Measurements from ENCODE around the gene TRPC4AP.

Gene TRPC4AP

DNA sequence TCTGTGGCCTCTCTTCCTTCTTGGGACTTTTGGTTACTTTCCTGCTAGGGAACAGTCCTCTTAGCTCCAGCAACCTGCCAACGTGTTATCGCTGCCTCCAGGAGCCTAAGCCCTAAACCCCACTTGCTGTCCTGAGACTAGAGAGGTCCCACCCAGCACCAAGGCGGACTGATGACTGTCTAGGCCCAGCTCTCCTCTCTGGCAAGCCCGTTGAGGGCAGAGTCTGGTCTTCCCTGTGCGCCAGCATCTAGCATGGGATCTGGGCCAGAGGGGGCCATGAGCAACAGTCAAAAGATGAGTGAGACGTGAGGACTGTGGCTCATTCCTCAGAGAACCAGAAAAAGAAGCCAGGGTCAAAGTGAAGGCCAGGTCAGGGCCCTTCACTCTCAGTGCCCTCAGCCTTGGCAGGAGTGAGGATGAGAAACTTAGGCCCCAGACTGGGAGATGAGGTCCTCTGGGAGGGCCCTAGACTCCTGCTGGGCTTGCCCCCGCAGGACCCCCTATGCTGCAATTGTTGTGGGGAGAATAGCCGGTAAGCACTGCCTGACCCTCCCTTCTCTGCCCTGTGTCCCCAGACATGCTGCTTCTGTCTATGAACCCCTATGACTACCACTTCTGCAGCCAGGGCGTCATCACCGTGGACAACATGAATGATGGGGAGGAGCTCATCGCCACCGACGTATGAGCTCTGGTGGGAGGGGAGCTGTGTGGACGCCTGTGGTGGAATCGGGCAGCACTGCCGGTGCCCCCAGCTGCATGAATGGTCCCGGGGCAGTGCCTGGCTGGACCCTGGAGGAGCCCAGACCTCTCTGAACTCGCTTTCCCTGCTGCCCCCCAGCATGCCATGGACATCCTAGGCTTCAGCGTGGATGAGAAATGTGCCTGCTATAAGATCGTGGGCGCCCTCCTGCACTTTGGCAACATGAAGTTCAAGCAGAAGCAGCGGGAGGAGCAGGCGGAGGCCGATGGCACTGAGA is 106.0 kb downstream of the TRPC4AP start:
- DNase-seq (ENCODE audit: low read depth), result no peak

GRCh38 chr20:34985461-34986310 is 106.9 kb downstream of the TRPC4AP start:
- DNase-seq (ENCODE audit: low read depth), result no peak

GRCh38 chr20:34984756-34985261 is 107.8 kb downstream of the TRPC4AP start:
- DNase-seq (ENCODE audit: low read depth), result no peak

DNA sequence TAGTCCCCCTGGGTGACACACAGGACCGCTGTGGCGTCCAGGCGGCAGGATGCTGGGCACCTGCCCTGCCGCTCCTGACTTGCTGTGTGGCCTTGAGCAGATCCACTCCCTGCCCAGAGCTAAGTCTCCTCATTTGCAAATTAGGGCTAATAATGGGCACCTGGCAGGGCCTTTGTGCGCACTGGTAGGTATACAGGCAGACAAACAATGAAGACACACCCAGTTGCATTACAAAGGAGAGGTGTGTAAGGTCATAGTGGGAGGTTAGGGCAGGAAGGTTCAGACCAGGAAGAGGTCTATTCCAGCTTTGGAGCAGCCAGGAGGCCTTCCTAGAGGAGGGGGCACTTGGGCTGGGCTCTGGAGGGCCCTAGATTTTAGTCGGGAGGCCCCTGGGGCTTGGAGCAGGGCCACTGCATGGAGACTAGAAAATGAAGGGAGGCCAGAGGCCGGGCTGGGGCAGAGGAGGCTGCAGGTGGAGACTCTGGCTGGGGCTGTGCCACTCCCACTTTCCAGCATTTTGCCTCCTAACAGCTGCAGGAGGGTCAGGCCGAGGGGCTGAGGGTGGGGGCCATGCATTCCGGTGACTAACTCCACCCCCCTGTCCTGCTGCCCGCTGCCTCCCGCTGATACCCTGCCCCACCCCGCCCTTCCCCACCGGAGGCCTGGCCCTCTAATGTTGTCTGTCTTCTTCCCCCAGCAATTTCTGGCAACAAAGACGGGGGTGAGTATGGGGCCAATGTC is 108.4 kb downstream of the TRPC4AP start:
- DNase-seq (ENCODE audit: low read depth), result no peak

- DNase-seq (ENCODE audit: low read depth), result no peak
These were observed 109.4 kb downstream of the TRPC4AP start for GRCh38 chr20:34983089-34983820.

DNA sequence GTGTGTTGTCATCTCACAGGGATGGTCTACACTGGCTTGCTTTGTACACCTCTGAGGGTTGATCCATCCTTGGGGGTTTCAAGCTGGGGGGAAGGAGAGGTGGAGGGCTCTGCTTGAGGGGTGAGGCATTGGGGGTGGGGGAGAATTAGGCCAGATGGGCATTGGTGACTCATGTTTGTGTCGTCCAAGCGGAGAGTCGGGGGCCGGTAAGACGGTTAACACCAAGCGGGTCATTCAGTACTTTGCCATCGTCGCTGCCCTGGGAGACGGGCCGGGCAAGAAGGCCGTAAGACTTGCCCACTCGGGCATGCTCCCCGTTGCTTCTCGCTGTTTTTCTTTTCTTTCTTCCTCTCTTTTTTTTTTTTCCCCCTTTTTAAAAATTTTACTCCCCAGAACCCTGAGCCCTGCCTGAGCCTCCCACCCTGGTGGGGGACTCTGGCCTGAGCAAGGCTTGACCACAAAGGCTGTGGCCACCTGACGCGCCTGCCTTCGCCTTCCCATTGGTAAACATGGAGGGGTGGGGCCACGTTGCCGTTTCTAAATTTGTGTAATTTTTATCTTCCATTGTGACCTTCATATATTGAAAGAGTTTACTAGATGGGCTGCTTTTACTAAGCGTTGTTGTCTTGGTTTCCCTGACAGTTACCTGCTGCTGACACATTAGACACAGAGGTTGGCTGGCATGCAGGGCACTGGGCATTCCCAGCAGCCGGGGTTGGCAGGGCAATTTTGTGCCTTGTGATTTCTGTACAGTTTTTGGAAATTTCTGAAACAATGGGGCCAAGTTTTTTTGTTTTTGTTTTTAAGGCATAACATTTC is 110.1 kb downstream of the TRPC4AP start:
- DNase-seq (ENCODE audit: low read depth), result no peak

- DNase-seq (ENCODE audit: low read depth), result no peak
These were observed 111.9 kb downstream of the TRPC4AP start for GRCh38 chr20:34980543-34981233.

DNA sequence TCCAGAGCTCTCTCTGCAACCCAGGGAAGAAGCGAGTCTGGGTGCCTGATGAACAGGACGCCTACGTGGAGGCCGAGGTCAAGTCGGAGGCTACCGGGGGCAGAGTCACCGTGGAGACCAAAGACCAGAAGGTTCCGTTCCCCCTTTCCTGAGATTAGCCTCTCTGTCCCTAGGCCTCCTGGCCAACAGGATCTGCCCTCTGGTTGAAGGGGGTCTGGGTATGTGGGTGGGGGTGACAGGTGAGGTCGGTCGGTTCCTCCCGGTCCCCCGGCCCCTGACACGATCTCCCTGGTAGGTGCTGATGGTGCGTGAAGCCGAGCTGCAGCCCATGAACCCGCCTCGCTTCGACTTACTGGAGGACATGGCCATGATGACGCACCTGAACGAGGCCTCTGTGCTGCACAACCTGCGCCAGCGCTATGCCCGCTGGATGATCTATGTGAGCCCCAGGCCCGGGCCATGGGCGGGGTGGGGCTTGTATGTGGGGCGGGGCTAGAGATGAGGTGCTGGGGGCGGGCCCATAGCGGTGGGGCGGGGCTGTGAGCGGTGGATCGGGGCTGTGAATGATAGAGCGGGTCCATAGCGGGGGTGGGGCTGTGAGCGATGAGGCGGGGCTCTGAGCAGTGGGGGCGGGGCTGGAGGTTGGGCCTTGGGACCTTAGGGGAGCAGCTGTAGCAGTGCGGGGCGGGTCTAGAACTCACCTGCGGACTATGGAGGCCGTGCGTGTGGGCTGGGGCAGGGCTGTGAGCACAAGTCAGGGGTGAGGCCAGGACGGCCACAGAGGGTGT is 113.0 kb downstream of the TRPC4AP start:
- DNase-seq (ENCODE audit: low read depth), result no peak

DNA sequence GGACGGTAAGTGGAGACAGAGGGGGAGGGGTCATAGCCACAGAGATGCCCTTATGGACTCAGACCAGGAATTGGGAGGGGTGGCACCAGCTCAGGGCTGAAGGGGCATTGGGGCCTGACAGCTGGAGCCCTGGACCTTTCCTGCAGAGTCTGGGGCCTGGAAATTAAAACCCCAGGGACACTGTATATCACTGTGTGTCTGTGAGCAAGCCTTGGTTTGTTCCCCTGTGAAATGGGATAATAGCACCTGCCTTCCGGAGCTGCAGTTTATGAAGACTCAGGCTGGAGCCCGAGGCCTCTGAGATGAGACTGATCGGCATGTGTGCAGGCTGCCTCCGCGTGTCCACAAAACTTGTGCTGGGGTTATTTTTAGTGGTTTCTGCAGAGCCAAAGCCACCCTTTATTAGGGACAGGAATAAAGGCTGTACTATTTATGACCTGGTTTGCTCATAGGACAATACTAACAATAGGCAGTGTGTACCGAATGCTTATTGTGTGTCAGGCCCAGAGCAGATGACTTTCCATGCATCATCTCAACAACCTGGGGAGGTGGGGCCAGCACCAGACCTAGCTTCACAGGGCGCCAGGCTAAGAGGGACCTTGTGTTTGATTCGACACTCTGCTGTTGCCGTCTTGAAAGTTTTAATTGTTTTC is 114.4 kb downstream of the TRPC4AP start:
- no peak for DNase-seq (ENCODE audit: low read depth)

DNA sequence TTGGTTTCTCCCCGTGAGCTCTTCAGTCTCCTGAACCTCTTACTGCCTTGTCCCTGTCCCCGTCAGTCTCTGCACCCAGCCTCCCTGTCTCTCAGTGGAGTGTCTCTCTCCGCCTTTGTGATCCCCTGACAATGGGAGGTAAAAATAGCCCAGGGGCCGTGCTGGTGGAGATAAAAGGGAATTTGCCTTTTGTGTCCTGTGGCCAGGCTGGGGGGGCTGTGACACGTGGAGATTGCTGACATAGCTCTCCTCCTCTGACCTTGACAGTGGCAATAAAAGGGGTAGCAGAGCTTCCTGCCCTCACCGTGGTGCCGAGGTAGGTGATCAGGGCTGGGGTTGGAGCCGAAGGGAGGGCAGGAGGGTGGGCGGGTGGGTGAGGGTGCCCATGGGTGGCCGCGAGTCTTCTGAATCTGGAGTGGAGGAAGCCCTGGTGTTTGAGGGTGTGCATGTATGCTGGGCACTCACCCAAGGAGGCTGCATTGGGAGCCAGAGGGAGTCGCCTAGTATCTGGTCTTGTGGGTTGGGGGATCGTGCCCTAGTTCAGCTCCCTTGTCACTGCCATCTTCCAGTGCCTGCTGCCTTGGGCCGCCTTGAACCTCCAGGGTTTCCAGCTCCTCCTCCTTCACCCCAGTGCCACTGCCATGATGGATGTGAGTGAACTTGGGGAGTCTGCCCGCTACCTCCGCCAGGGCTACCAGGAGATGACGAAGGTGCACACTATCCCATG is 115.1 kb downstream of the TRPC4AP start:
- DNase-seq (ENCODE audit: low read depth), result no peak

DNA sequence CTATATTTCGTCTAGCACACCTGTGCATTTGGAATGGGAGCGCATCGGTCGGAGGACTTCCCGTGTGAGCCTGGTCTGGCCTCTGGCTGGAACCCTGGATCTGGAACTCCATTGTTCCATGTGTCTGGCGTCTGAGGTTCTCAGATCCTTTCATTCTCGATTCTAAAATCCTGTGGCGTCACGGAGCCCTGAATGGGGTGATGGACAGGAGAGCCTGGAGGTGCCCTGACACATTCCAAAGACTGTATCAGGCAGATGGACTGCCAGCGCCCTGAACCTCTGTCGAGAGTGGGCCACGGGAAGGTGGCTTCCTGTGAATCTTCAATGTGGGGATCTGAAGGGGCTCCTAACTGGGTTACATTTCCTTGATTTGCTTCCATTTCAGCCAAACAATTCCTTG is 116.3 kb downstream of the TRPC4AP start:
- no peak for DNase-seq (ENCODE audit: low read depth)

GRCh38 chr20:34974246-34974645 is 118.4 kb downstream of the TRPC4AP start:
- DNase-seq (ENCODE audit: low read depth), result no peak

- DNase-seq (ENCODE audit: low read depth), result no peak
These were observed 120.9 kb downstream of the TRPC4AP start for GRCh38 chr20:34971561-34972235.

DNA sequence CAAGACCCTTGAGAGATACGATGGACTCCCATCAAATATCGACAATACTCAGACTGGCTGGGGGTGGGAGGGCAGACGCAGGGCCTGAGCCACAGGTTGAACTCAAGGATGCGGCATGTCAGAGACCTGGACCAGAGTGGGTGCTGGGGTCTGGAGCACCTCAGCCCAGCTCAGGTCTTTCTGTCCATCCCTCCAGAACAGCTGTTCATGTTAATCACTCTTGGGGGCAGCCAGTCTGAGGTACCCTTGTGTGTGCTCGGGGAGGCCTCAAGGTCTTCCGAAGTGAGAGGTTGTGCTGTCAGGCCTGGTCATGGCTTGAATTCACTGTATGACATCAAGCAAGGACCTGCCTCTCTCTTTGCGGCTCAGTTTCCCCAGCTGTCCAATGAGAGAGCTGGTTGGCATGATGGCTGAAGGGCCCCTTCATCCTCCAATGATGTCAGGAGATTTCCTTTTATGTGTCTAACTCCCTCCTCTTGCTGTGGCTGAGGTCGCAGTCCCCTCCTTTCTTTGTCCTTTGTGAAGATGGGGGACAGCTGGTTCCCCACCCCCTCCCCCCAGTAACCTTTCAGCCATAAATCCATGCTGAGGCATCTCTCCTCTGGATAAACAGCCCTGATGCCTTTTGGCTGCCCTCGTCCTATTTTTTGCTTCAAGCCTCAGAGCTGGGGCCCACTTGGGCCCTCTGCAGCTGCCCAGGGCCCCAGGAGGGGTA is 121.6 kb downstream of the TRPC4AP start:
- no peak for DNase-seq (ENCODE audit: low read depth)

DNA sequence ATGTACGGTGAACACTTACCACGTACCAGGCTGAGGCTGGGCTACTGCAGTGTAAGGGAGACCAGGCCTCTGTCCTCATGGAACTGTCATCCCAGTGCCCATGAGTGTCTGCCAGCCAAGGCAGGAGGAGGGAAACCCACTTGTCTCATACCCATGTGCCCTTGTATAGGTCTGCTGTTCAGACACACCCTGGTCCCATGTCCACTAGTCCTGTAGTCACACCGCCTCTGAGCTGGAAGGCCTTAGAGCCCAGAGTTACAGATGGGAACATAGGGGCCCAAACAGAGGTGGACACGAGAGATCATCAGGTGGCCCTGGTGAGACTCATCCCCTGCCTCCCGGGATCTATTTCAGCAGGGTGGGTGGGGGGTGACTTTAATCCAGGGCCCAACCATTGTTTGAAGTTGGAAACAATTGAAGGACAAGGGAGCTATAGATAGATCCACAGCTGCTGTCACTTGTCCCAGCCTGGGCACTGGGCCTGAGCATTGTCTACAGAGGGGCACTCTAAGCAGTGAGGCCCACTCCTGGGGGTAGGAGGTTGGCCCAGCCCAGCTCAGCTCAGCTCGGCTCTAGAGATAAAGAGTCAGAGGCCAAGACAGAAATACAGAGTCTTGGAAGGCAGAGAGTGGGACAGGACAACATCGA is 122.3 kb downstream of the TRPC4AP start:
- no peak for DNase-seq (ENCODE audit: low read depth)
